Measurements from ENCODE around the gene BLZF1. TPM values are rescaled to one million over a fixed set of nuclear protein-coding genes. Genes with fewer than 3 reads are reported as not detected.

BLZF1 gene
- total RNA-seq, 1 experiment from 2014 or later: 49.4 TPM

Other genes with a start within 250 kb of the BLZF1 start
- 67.1 and 109 TPM in 2 replicates for gene NME7, start 398 bp upstream of the BLZF1 start, total RNA-seq (2014; rRNA removed; shearing (Covaris generic))
- gene CCDC181, start 59.3 kb downstream of the BLZF1 start, total RNA-seq (2014; rRNA removed; shearing (Covaris generic)): 8.5 and 10.1 TPM in 2 replicates
- 9.8 and 11.3 TPM in 2 replicates for gene SLC19A2, start 117.7 kb downstream of the BLZF1 start, total RNA-seq (2014; rRNA removed; shearing (Covaris generic))
- gene F5, start 218.3 kb downstream of the BLZF1 start, total RNA-seq (2014; rRNA removed; shearing (Covaris generic)): not detected in 2 replicates